Colonic mucosa (tissue), 4 donors: ENCODE results near the gene TREX2. TPM values are rescaled to one million over a fixed set of nuclear protein-coding genes. Genes with fewer than 3 reads are reported as not detected.

ENCODE experiments used
- DNase-seq: peaks from one replicate; pipeline ENCODE4 v3.0.0-alpha.2; 2020
- H3K27ac ChIP-seq: fragments of 200-600 bp; one replicate; pipeline ENCODE4 v1.8.0; 2021
- H3K27me3 ChIP-seq: fragments of 200-600 bp; one replicate; pipeline ENCODE4 v1.8.0; 2021
- H3K36me3 ChIP-seq: fragments of 200-600 bp; one replicate; pipeline ENCODE4 v1.8.0; 2021
- H3K4me1 ChIP-seq: fragments of 200-600 bp; one replicate; pipeline ENCODE4 v1.8.0; 2021; ENCODE audit warnings: mild to moderate bottlenecking
- H3K4me3 ChIP-seq: fragments of 200-600 bp; one replicate; pipeline ENCODE4 v1.8.0; 2021
- H3K9ac ChIP-seq, 2 donors: one replicate each; pipeline ENCODE4 v1.7.0; 2013; ENCODE audit warnings: control low read depth in 2 of 2, low read depth in 2 of 2, low read length in 2 of 2
- H3K9me3 ChIP-seq: fragments of 200-600 bp; one replicate; pipeline ENCODE4 v1.8.0; 2021
- CTCF ChIP-seq: fragments of 200-600 bp; IDR thresholded peaks from one replicate; pipeline ENCODE4 v1.8.0; 2022; ENCODE audit warnings: antibody characterized with exemption, mild to moderate bottlenecking
- intact Hi-C: fragments of 100-400 bp; cut with DNase I; formaldehyde crosslinking; loops from one replicate; pipeline ENCODE4 v1.14.1; 2022
- total RNA-seq, 2 donors: library from RNA; stranded (reverse); fragmentation: NEBNext Ultra II Directional in 1 of 2; extraction: Animal tissue kit (Norgen Biotek cat#: 25700) in 1 of 2; gene quantifications; one replicate each; pipeline ENCODE4 v1.2.1, GENCODE V29; 2021
- donor health status: healthy.
- donor health status: DM: no; HTN: no; CAD: no.
- donor health status: DM: no; HTN: no; CAD: no.

The TREX2 gene
- total RNA-seq: 1 to 10 TPM in 1 of 2 donors, not detected in 1; 1.2 TPM

DNA sequence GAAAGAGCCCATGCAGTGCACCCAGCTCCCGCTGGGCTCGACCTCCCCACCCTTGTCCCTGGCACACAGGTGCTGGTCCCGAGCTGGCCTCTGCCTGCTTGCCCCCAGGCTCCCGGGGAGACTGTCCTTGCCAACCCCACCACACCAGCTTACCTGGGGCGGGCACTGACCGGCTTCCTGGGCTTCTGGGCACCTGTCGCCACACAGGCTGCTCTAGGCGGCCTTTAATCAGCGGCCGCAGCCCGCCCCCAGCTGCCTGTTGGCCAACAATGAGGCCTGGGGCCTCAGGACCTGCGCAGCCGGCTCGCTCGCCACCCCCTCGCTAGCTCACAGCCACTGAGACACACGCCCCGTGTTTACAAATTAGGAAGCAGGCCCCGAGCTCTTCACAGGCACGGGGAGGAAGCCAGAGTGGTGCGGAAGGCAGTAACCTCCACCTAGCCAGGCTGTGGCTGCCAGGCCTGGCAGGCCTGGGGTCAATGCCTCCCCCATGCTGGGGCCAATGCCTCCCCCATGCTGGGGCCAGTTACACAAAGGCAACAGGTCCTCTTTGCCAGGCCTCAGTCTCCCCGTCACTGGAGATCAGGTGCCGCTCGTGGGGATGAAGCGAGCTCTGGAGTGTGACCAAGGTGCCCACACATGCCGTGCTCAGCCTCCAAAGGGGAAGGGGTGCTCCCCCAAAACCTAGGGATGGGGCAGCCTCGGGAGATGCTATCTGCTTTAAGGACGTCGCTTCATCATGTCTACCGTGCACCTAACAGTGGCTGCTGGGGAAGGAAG, at the start of gene TREX2:
TSS of gene TREX2 (minus strand) at position 201 of the 780 bp plus-strand sequence. CDS start 626 bp downstream, outside the sequence.
- DNase-seq: no peak
- Histone ChIP-seq H3K9ac (no peak within 1 kb of the TSS), H3K9me3 (no peaks in the 10 kb centered on the region), H3K4me3 (no peak within 1 kb of the TSS), H3K36me3 (no peaks in the 10 kb centered on the region), H3K27ac (no peak within 1 kb of the TSS), H3K27me3 (no peaks in the 10 kb centered on the region), H3K4me1 (no peaks in the 10 kb centered on the region)
- intact Hi-C loops: no loop called here
- TF ChIP-seq CTCF: no peak

- Histone ChIP-seq H3K9me3 (no peaks in the 10 kb centered on the region), H3K27me3 (no peaks in the 10 kb centered on the region), H3K27ac (no peak overlapping the region), H3K4me1 (no peaks in the 10 kb centered on the region), H3K9ac (no peak overlapping the region), H3K4me3 (no peak overlapping the region), H3K36me3 (no peaks in the 10 kb centered on the region)
- no peak for DNase-seq
- intact Hi-C loops: no loop called here
- no peak for TF ChIP-seq CTCF
Measured at GRCh38 chrX:153495362-153495751, 49.5 kb upstream of the TREX2 start.

DNA sequence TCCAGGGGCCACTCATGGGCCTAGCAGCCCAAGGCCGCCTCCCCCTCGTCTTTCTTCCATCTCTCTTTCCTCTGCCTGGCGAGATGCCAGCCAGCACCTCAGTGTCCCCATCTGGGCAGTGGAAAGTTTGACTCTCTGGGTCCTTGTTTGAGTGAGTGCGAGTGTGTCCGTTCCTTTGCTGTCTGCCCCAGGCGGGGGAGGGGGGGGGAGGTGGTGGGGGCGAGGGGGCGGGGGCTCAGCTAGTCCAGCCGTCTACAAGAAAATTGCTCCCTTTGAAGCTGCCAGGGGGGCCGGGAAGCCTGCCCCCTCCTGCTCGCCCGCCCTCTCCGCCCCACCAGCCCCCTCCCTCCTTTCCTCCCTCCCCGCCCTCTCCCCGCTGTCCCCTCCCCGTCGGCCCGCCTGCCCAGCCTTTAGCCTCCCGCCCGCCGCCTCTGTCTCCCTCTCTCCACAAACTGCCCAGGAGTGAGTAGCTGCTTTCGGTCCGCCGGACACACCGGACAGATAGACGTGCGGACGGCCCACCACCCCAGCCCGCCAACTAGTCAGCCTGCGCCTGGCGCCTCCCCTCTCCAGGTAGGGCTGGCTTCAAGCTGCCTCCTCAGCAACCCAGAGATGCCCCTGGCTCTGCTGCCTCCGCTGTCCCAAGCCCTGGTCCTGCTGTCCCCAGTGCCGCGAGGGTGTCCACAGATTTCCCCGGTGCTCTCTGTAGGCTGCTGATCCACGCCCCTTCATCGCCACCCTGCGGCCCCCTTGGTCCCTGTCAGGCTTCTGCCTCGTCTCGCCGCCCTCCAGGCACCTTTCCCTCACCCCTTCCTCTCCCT, 48.9 kb upstream of the TREX2 start, which contains the start of gene BGN:
TSS of gene BGN (plus strand) at position 440 of the 821 bp plus-strand sequence. CDS start 9,652 bp downstream, outside the sequence.
- no peaks in the 10 kb centered on the region for H3K4me1 ChIP-seq
- DNase-seq: no peak
- no peak within 1 kb of the TSS for H3K27ac ChIP-seq
- no peaks in the 10 kb centered on the region for H3K27me3 ChIP-seq
- intact Hi-C loops: no loop called here
- H3K9ac ChIP-seq: no peak within 1 kb of the TSS
- no peak within 1 kb of the TSS for H3K4me3 ChIP-seq
- no peaks in the 10 kb centered on the region for H3K9me3 ChIP-seq
- H3K36me3 ChIP-seq: no peaks in the 10 kb centered on the region
- TF ChIP-seq CTCF: no peak

- no peaks in the 10 kb centered on the region for H3K4me1 ChIP-seq
- H3K27ac ChIP-seq: no peak overlapping the region
- no peak overlapping the region for H3K4me3 ChIP-seq
- H3K9me3 ChIP-seq: no peaks in the 10 kb centered on the region
- no peak for DNase-seq
- intact Hi-C loops: no loop called here
- no peaks in the 10 kb centered on the region for H3K36me3 ChIP-seq
- H3K27me3 ChIP-seq: no peaks in the 10 kb centered on the region
- no peak for TF ChIP-seq CTCF
- H3K9ac ChIP-seq: no peak overlapping the region
Measured at GRCh38 chrX:153494061-153494460, 48.2 kb upstream of the TREX2 start.

DNA sequence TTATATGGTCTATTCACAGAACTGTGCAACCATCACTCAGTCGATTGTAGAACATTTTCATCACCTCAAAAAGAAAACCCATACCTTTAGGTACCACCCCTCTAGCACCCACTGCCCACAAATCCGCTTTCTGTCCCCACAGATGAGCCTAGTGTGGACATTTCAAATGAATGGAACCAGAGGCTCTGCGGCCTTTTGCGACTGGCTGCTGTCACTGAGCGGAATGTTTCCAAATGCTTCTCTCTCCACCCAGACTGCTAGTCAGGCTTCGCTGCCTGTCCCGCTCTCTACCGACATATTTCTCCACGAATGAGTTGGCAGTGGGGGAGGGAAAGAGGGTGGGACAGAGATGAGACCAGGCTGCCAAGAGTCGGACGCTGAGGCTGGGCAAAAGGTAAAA, 47.2 kb upstream of the TREX2 start:
- H3K4me1 ChIP-seq: no peaks in the 10 kb centered on the region

More for the DNA sequence above, 47.2 kb upstream of the TREX2 start:
- no peak for DNase-seq
- Histone ChIP-seq H3K9ac (no peak overlapping the region), H3K36me3 (no peaks in the 10 kb centered on the region), H3K9me3 (no peaks in the 10 kb centered on the region), H3K4me3 (no peak overlapping the region), H3K27me3 (no peaks in the 10 kb centered on the region), H3K27ac (no peak overlapping the region)
- TF ChIP-seq CTCF: no peak
- intact Hi-C loops: no loop called here
